Vagina (tissue), 2 donors: ENCODE measurements around the gene IGFN1. TPM values are rescaled to one million over a fixed set of nuclear protein-coding genes. Genes with fewer than 3 reads are reported as not detected.
A peak's percentile ranks its signal among the peaks of the same experiment; 100 is the strongest.

Experiments
- DNase-seq, 2 donors: peaks; one replicate each; pipeline ENCODE4 v3.0.0-alpha.2; 2017; ENCODE audit errors: extremely low spot score in 2 of 2
- H3K27ac ChIP-seq: fragments of 200-600 bp; sonication (generic); one replicate; pipeline ENCODE4 v1.5.1; 2019
- H3K27me3 ChIP-seq: fragments of 200-600 bp; sonication (generic); one replicate; pipeline ENCODE4 v1.5.1; 2019
- H3K36me3 ChIP-seq, 2 donors: fragments of 200-600 bp; sonication (generic); one replicate each; pipeline ENCODE4 v1.5.1; 2017 to 2019
- H3K4me1 ChIP-seq: fragments of 200-600 bp; sonication (generic); one replicate; pipeline ENCODE4 v1.5.1; 2019
- H3K4me3 ChIP-seq, 2 donors: fragments of 200-600 bp; sonication (generic); 1 replicate in 1 of 2; 2 replicates in 1 of 2; pipeline ENCODE4 v1.5.1; 2016 to 2019
- H3K9me3 ChIP-seq: fragments of 200-600 bp; sonication (generic); one replicate; pipeline ENCODE4 v1.5.1; 2019
- CTCF ChIP-seq, 3 experiments: fragments of 450-650 bp in 2 of 3; fragments of 200-600 bp in 1 of 3; sonication (generic) in 1 of 3; IDR thresholded peaks; one replicate each; pipeline ENCODE4 v1.5.1; 2017 to 2019; ENCODE audit warnings: antibody characterized with exemption in 3 of 3, mild to moderate bottlenecking in 2 of 3, moderate library complexity in 2 of 3
- POLR2A ChIP-seq, 2 donors: fragments of 450-650 bp; IDR thresholded peaks; one replicate each; pipeline ENCODE4 v1.6.1; 2017; ENCODE audit warnings: antibody characterized with exemption in 2 of 2, mild to moderate bottlenecking in 2 of 2, moderate library complexity in 2 of 2
- POLR2AphosphoS5 ChIP-seq, 2 donors: sonication (generic); formaldehyde crosslinking; IDR thresholded peaks; one replicate each; pipeline ENCODE4 v1.9.0; 2017; ENCODE audit warnings: antibody characterized with exemption in 2 of 2, mild to moderate bottlenecking in 2 of 2, low read depth in 1 of 2; ENCODE audit not compliant: insufficient read depth in 1 of 2
- intact Hi-C: fragments of 100-400 bp; cut with DNase I; formaldehyde crosslinking; loops from one replicate; pipeline ENCODE4 v1.15.1; 2023
- total RNA-seq: library from RNA; depleted of rRNA; stranded (reverse); fragments of >200 nt; gene quantifications from one replicate; pipeline ENCODE4 v1.2.3, GENCODE V29; 2016

The IGFN1 gene
- total RNA-seq, 1 donor from 2014 or later = not detected

GRCh38 chr1:201241736-201242135, 51.1 kb downstream of the IGFN1 start:
- no peaks in the 10 kb centered on the region for H3K36me3 ChIP-seq
- H3K27me3 ChIP-seq = no peaks in the 10 kb centered on the region
- H3K9me3 ChIP-seq = no peaks in the 10 kb centered on the region
- TF ChIP-seq CTCF (IDR thresholded peaks at IDR 0.05) (no peak), POLR2A (IDR thresholded peaks at IDR 0.05) (no peak), POLR2AphosphoS5 (IDR thresholded peaks at IDR 0.05; ENCODE audit: insufficient read depth in 1 of 2, low read depth in 1 of 2) (no peak)
- no peak for DNase-seq
- H3K27ac ChIP-seq = no peak overlapping the region
- H3K4me1 ChIP-seq = no peaks in the 10 kb centered on the region
- intact Hi-C loops = no loop called here
- no peak overlapping the region for H3K4me3 ChIP-seq

- intact Hi-C loops = no loop called here
- Histone ChIP-seq H3K4me1 (no peaks in the 10 kb centered on the region), H3K9me3 (no peaks in the 10 kb centered on the region), H3K27ac (no peak overlapping the region), H3K27me3 (no peaks in the 10 kb centered on the region), H3K36me3 (no peaks in the 10 kb centered on the region), H3K4me3 (no peak overlapping the region)
- DNase-seq = no peak
- TF ChIP-seq POLR2AphosphoS5 (IDR thresholded peaks at IDR 0.05; ENCODE audit: insufficient read depth in 1 of 2, low read depth in 1 of 2) (no peak), CTCF (IDR thresholded peaks at IDR 0.05) (no peak), POLR2A (IDR thresholded peaks at IDR 0.05) (no peak)
These were observed 54.5 kb downstream of the IGFN1 start for GRCh38 chr1:201245082-201245481.

GRCh38 chr1:201248721-201249559, 58.3 kb downstream of the IGFN1 start:
- Histone ChIP-seq H3K36me3 (no peaks in the 10 kb centered on the region), H3K9me3 (no peaks in the 10 kb centered on the region), H3K27me3 (no peaks in the 10 kb centered on the region), H3K4me3 (no peak overlapping the region), H3K4me1 (peaks cover 1% of the 10 kb centered on the region), H3K27ac (no peak overlapping the region)
- TF ChIP-seq POLR2AphosphoS5 (IDR thresholded peaks at IDR 0.05; ENCODE audit: insufficient read depth in 1 of 2, low read depth in 1 of 2) (no peak), CTCF (IDR thresholded peaks at IDR 0.05) (no peak), POLR2A (IDR thresholded peaks at IDR 0.05) (no peak)
- intact Hi-C loops = no loop called here
- peak; percentile 75 to 77 for DNase-seq

GRCh38 chr1:201250326-201251011, 59.8 kb downstream of the IGFN1 start:
- peak in 1 of 2 donors; percentile 79 for DNase-seq
- Histone ChIP-seq H3K27me3 (no peaks in the 10 kb centered on the region), H3K4me1 (peaks cover 13% of the 10 kb centered on the region), H3K4me3 (no peak overlapping the region), H3K36me3 (no peaks in the 10 kb centered on the region), H3K27ac (no peak overlapping the region), H3K9me3 (no peaks in the 10 kb centered on the region)
- intact Hi-C loops = loop anchor here (5.0 kb wide), 1 partner anchor 112 kb away; no protein-coding TSS in a partner anchor
- no peak for TF ChIP-seq CTCF (IDR thresholded peaks at IDR 0.05)
- no peak for TF ChIP-seq POLR2A (IDR thresholded peaks at IDR 0.05)

- Histone ChIP-seq H3K4me1 (peaks cover 13% of the 10 kb centered on the region), H3K27me3 (no peaks in the 10 kb centered on the region), H3K9me3 (no peaks in the 10 kb centered on the region), H3K36me3 (no peaks in the 10 kb centered on the region), H3K27ac (no peak overlapping the region), H3K4me3 (no peak overlapping the region)
- DNase-seq = peak; percentile 40 to 74
- intact Hi-C loops = loop anchor here (5.0 kb wide), 1 partner anchor 111 kb away; no protein-coding TSS in a partner anchor
- TF ChIP-seq POLR2AphosphoS5 (IDR thresholded peaks at IDR 0.05; ENCODE audit: insufficient read depth in 1 of 2, low read depth in 1 of 2) = no peak
- TF ChIP-seq POLR2A (IDR thresholded peaks at IDR 0.05) = no peak
- TF ChIP-seq CTCF (IDR thresholded peaks at IDR 0.05) = no peak
These were observed 60.8 kb downstream of the IGFN1 start for GRCh38 chr1:201251411-201251810.
